Skin epidermis (tissue), 12 donors: ENCODE data around the gene TIGIT.

Source experiments
- H3K27ac ChIP-seq, 21 experiments: fragments of 200-600 bp; sonication (generic) in 11 of 21; one replicate each; pipeline ENCODE4 v1.5.0; 2020; ENCODE audit warnings: mild to moderate bottlenecking in 3 of 21, inconsistent platforms in 2 of 21, moderate library complexity in 2 of 21
- H3K4me3 ChIP-seq, 7 experiments: fragments of 200-600 bp; sonication (generic) in 2 of 7; one replicate each; pipeline ENCODE4 v1.5.0; 2020; ENCODE audit warnings: inconsistent platforms in 2 of 7, mild to moderate bottlenecking in 2 of 7, moderate library complexity in 1 of 7

Gene TIGIT

DNA sequence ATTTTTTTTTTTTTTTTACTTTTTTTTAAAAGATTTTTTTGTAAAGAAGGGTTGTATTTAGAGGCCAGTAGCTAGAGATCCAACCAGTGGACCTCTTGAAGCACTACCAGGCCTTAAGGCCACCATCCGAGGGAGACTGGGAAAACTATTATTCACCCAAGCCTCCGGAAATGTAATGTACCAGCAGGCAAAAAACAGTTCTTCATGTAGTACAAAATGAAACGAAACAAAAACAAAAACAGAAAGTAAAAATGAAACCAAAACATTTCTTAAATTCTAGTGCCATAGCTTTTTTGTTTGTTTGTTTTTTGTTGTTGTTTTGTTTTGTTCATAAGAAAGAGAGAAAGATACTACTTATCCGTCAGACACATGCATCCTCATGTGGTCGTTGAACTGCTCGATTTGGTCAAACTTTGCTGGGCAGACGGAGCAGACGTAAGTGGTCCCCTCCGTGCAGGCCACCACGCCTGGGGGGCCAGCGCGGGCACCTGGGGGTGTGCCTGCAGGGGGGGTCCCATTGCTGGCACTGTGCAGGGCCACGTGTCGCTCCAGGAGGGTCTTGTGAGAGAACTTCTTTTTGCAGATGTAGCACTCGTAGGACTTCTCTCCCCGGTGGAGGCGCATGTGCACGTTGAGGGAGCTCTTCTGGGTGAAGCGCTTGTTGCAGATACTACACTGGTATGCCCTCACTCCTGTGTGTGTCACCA is 45.0 kb downstream of the TIGIT start:
- H3K4me3 ChIP-seq = no peak overlapping the region
- peak overlapping the region in 11 of 21 experiments; percentile 7 to 83 (median 34) for H3K27ac ChIP-seq

DNA sequence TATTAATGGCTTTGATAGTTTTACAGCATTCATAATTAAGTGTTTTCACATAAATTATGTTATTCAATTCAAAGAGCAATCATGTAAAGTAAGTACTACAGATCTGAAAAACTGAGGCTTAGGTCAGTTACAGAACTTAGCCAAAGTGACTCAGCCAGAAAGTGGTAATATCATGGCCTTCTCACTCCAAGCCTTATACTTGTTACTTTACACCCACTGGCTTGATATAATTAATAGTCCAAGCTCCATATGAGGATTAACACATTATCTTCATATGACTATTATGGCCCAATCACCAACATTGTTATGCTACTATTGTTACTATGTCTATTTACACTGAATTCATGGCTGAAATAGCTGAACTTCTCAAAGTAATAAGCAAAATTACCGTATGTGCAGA is 50.7 kb downstream of the TIGIT start:
- Histone ChIP-seq H3K4me3 (no peak overlapping the region), H3K27ac (peak overlapping the region in 1 of 21 experiments; percentile 44)

DNA sequence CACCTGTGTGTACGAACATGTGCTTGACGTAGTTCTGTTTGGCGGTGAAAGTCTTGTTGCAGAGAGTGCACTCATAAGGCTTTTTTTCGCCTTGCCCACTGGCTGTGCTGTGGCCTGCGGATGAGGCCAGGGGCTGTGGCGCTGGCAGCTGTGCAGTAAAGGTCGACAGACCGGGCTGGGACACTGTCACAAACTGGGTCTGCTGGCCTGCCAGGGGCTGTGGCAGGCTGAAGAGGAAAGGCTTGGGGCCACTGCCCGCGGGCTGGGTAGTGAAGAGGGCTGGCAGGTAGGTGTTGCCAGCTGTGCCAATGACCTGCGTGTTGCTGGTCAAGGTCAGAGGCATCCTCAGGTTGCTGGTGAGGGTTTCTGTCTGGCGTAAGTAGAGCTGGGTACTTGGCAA is 56.4 kb downstream of the TIGIT start:
- Histone ChIP-seq H3K27ac (no peak overlapping the region), H3K4me3 (no peak overlapping the region)

DNA sequence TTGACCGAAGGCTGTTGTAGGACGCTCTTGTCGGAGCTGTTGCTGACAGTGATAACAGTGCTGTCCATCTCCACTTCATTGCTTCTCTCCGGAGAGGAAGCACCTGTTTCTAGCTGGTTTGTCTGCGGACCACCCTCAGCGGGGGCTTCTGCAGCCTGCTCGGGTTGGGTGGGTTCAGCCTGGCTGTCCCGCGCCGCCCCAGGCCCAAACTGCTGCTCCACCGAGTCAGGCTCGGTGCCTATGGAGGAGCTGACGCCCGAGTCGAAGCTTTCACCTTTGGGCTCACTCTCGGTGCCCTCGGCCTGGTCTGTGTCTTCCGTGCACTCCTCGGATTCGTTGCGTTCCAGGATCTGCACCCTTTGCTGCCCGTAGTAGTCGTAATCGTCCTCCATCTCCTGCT is 56.9 kb downstream of the TIGIT start:
- Histone ChIP-seq H3K4me3 (no peak overlapping the region), H3K27ac (no peak overlapping the region)

GRCh38 chr3:114351123-114351821 is 57.4 kb downstream of the TIGIT start:
- Histone ChIP-seq H3K4me3 (no peak overlapping the region), H3K27ac (no peak overlapping the region)

DNA sequence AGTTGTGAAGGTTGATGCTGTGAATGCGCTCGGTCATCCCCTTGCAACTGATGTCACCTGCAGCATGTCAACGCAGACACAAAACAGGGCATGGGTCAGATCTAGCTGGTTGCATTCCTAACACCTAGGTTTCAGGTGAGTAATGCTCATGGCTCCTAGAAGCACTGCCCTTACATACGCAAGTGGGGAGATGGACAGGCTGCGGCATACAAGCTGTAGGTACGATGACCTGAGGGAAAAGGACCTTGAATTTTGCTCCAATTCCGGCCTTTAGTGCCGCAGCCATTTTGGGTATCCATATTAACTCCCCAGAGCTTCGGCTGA is 58.0 kb downstream of the TIGIT start:
- H3K27ac ChIP-seq = no peak overlapping the region

GRCh38 chr3:114355653-114356052 is 61.8 kb downstream of the TIGIT start:
- no peak overlapping the region for H3K4me3 ChIP-seq
- H3K27ac ChIP-seq = no peak overlapping the region

More for the DNA sequence above, 58.0 kb downstream of the TIGIT start:
- H3K4me3 ChIP-seq = no peak overlapping the region

- Histone ChIP-seq H3K27ac (no peak overlapping the region), H3K4me3 (no peak overlapping the region)
Measured at GRCh38 chr3:114356066-114356465, 62.2 kb downstream of the TIGIT start.

DNA sequence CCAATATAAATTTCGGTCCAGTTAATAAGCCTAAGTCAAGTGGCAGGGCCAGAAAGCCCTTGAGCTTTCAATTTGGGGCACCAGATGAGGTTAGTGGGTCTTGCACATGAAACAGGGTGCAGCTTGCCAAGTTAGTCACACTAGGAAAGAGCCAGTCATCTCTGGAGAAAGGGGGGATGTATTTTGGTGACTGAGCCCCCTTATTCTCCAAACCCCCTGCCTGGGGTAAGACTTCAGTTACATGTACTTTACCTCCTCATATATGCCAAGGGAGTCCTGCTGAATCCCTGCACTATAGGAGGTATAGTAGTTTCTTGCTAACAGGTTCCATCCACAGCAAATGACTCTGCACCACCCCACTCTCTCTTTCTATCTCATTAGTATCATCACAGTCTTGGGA is 62.7 kb downstream of the TIGIT start:
- Histone ChIP-seq H3K4me3 (no peak overlapping the region), H3K27ac (no peak overlapping the region)
